Cardiac muscle cell (in vitro differentiated cells and primary cell): Measurements from ENCODE around the gene DDX54. TPM values are rescaled to one million over a fixed set of nuclear protein-coding genes. Genes with fewer than 3 reads are reported as not detected.

Experiments
- DNase-seq, 2 donors: peaks; one replicate each; pipeline versions ENCODE4 v3.0.0 to v3.0.0-alpha.2; 2010 to 2017; ENCODE audit warnings: low read depth in 1 of 2, low spot score in 1 of 2
- H3K27ac ChIP-seq: fragments of 200-600 bp; sonication (generic); 2 replicates; pipeline ENCODE4 v1.5.1; 2016
- H3K27me3 ChIP-seq: fragments of 200-600 bp; sonication (generic); 2 replicates; pipeline ENCODE4 v1.6.0; 2016; ENCODE audit warnings: control low read depth
- H3K36me3 ChIP-seq: fragments of 200-600 bp; sonication (generic); 2 replicates; pipeline ENCODE4 v1.5.1; 2016; ENCODE audit warnings: control low read depth
- H3K4me1 ChIP-seq: fragments of 200-600 bp; sonication (generic); 2 replicates; pipeline ENCODE4 v1.8.1; 2017; ENCODE audit warnings: low read depth, mild to moderate bottlenecking, mixed run types
- H3K4me3 ChIP-seq: fragments of 200-600 bp; sonication (generic); 2 replicates; pipeline ENCODE4 v1.5.1; 2016; ENCODE audit warnings: mild to moderate bottlenecking
- H3K9me3 ChIP-seq: fragments of 200-600 bp; sonication (generic); 2 replicates; pipeline ENCODE4 v1.5.1; 2017; ENCODE audit warnings: low read depth, mild to moderate bottlenecking, control low read depth
- CTCF ChIP-seq: IDR thresholded peaks from 2 replicates; pipeline ENCODE4 v1.5.1; 2012; ENCODE audit warnings: low read depth, mild to moderate bottlenecking, low read length
- polyA plus RNA-seq: library from polyadenylated mRNA; unstranded; fragments of >200 nt; fragmentation: Nextera tagmentation; extraction: Ambion mirVana; gene quantifications from 2 replicates; pipeline ENCODE4 v1.2.1, GENCODE V29; 2016
- total RNA-seq: library from RNA; depleted of rRNA; stranded (reverse); fragments of >200 nt; gene quantifications from 2 replicates; pipeline ENCODE4 v1.2.3, GENCODE V29; 2016

The DDX54 gene
- total and polyA plus RNA-seq, 2 experiments from 2014 or later = 49.2 to 148 TPM

GRCh38 chr12:113221181-113221996 lies 36.1 kb upstream of the DDX54 start, which contains the start of gene TPCN1:
TSS of gene TPCN1 (plus strand) at chr12:113221464. CDS start at chr12:113226853, 5,389 bp downstream.
- Histone ChIP-seq H3K4me1 (peaks cover 2% of the 10 kb centered on the region), H3K27ac (peak within 1 kb of the TSS; percentile 63), H3K36me3 (no peaks in the 10 kb centered on the region), H3K27me3 (no peaks in the 10 kb centered on the region), H3K4me3 (peak within 1 kb of the TSS; percentile 50), H3K9me3 (no peaks in the 10 kb centered on the region)
- peak; percentile 100 for DNase-seq
- no peak for TF ChIP-seq CTCF

- no peak overlapping the region for H3K27ac ChIP-seq
- no peak for TF ChIP-seq CTCF
- H3K9me3 ChIP-seq = no peaks in the 10 kb centered on the region
Measured at GRCh38 chr12:113220593-113221180, 35.4 kb upstream of the DDX54 start.

GRCh38 chr12:113216027-113216426 lies 30.7 kb upstream of the DDX54 start:
- TF ChIP-seq CTCF = no peak
- Histone ChIP-seq H3K9me3 (no peaks in the 10 kb centered on the region), H3K27ac (no peak overlapping the region), H3K36me3 (no peaks in the 10 kb centered on the region), H3K4me1 (no peaks in the 10 kb centered on the region), H3K27me3 (no peaks in the 10 kb centered on the region), H3K4me3 (no peak overlapping the region)
- no peak for DNase-seq

More at GRCh38 chr12:113220593-113221180, 35.4 kb upstream of the DDX54 start:
- Histone ChIP-seq H3K4me1 (peaks cover 2% of the 10 kb centered on the region), H3K36me3 (no peaks in the 10 kb centered on the region), H3K4me3 (peak overlapping the region; percentile 28), H3K27me3 (no peaks in the 10 kb centered on the region)
- DNase-seq = no peak

GRCh38 chr12:113214895-113215400 lies 29.7 kb upstream of the DDX54 start:
- Histone ChIP-seq H3K9me3 (no peaks in the 10 kb centered on the region), H3K4me1 (no peaks in the 10 kb centered on the region), H3K36me3 (no peaks in the 10 kb centered on the region), H3K27me3 (no peaks in the 10 kb centered on the region), H3K4me3 (no peak overlapping the region), H3K27ac (no peak overlapping the region)
- TF ChIP-seq CTCF = no peak
- DNase-seq = peak in 1 of 2 donors; percentile 97

GRCh38 chr12:113211160-113211559 lies 25.9 kb upstream of the DDX54 start:
- H3K9me3 ChIP-seq = no peaks in the 10 kb centered on the region
- no peaks in the 10 kb centered on the region for H3K4me1 ChIP-seq
- no peak overlapping the region for H3K27ac ChIP-seq
- H3K4me3 ChIP-seq = no peak overlapping the region
- TF ChIP-seq CTCF = no peak
- DNase-seq = no peak
- no peaks in the 10 kb centered on the region for H3K27me3 ChIP-seq
- no peaks in the 10 kb centered on the region for H3K36me3 ChIP-seq
